ENCODE results near the gene ACCS.

The ACCS gene, protein sequence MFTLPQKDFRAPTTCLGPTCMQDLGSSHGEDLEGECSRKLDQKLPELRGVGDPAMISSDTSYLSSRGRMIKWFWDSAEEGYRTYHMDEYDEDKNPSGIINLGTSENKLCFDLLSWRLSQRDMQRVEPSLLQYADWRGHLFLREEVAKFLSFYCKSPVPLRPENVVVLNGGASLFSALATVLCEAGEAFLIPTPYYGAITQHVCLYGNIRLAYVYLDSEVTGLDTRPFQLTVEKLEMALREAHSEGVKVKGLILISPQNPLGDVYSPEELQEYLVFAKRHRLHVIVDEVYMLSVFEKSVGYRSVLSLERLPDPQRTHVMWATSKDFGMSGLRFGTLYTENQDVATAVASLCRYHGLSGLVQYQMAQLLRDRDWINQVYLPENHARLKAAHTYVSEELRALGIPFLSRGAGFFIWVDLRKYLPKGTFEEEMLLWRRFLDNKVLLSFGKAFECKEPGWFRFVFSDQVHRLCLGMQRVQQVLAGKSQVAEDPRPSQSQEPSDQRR

GRCh38 chr11:44065841-44066731 is at the start of gene ACCS:
TSS of gene ACCS (plus strand) at chr11:44066270. CDS start at chr11:44067628, 1,358 bp downstream.
- peak within 1 kb of the TSS; percentile 88 for H3K27ac Mint-ChIP-seq
- peaks cover 25% of the 10 kb centered on the region for H3K4me1 Mint-ChIP-seq (ENCODE audit: low read depth)
- no peaks in the 10 kb centered on the region for H3K27me3 Mint-ChIP-seq
- H3K4me3 Mint-ChIP-seq, result peak within 1 kb of the TSS; percentile 84
- H3K9me3 Mint-ChIP-seq, result no peaks in the 10 kb centered on the region
- H3K36me3 Mint-ChIP-seq (ENCODE audit: low read depth), result no peaks in the 10 kb centered on the region

GRCh38 chr11:44016546-44017442 is 49.3 kb upstream of the ACCS start:
- Mint-ChIP-seq H3K4me3 (no peak overlapping the region), H3K27me3 (peaks cover 15% of the 10 kb centered on the region), H3K4me1 (ENCODE audit: low read depth) (no peaks in the 10 kb centered on the region), H3K27ac (no peak overlapping the region), H3K36me3 (ENCODE audit: low read depth) (no peaks in the 10 kb centered on the region), H3K9me3 (no peaks in the 10 kb centered on the region)

- H3K27me3 Mint-ChIP-seq, result peaks cover 22% of the 10 kb centered on the region
- H3K9me3 Mint-ChIP-seq, result no peaks in the 10 kb centered on the region
- no peak overlapping the region for H3K4me3 Mint-ChIP-seq
- no peaks in the 10 kb centered on the region for H3K4me1 Mint-ChIP-seq (ENCODE audit: low read depth)
- H3K27ac Mint-ChIP-seq, result no peak overlapping the region
- H3K36me3 Mint-ChIP-seq (ENCODE audit: low read depth), result no peaks in the 10 kb centered on the region
Observed at GRCh38 chr11:44017443-44018126, 48.5 kb upstream of the ACCS start.

- H3K36me3 Mint-ChIP-seq (ENCODE audit: low read depth), result no peaks in the 10 kb centered on the region
- H3K27ac Mint-ChIP-seq, result no peak overlapping the region
- no peaks in the 10 kb centered on the region for H3K9me3 Mint-ChIP-seq
- H3K27me3 Mint-ChIP-seq, result peaks cover 23% of the 10 kb centered on the region
- no peaks in the 10 kb centered on the region for H3K4me1 Mint-ChIP-seq (ENCODE audit: low read depth)
- H3K4me3 Mint-ChIP-seq, result no peak overlapping the region
Observed at GRCh38 chr11:44018127-44018521, 47.9 kb upstream of the ACCS start.

GRCh38 chr11:44018829-44019228 is 47.2 kb upstream of the ACCS start:
- Mint-ChIP-seq H3K36me3 (ENCODE audit: low read depth) (no peaks in the 10 kb centered on the region), H3K9me3 (no peaks in the 10 kb centered on the region), H3K27me3 (peaks cover 26% of the 10 kb centered on the region), H3K27ac (no peak overlapping the region), H3K4me3 (no peak overlapping the region), H3K4me1 (ENCODE audit: low read depth) (no peaks in the 10 kb centered on the region)

- Mint-ChIP-seq H3K27ac (no peak overlapping the region), H3K9me3 (peaks cover 5% of the 10 kb centered on the region), H3K4me3 (no peak overlapping the region), H3K4me1 (ENCODE audit: low read depth) (no peaks in the 10 kb centered on the region), H3K27me3 (peaks cover 48% of the 10 kb centered on the region), H3K36me3 (ENCODE audit: low read depth) (no peaks in the 10 kb centered on the region)
Observed at GRCh38 chr11:44024977-44025376, 41.1 kb upstream of the ACCS start.

DNA sequence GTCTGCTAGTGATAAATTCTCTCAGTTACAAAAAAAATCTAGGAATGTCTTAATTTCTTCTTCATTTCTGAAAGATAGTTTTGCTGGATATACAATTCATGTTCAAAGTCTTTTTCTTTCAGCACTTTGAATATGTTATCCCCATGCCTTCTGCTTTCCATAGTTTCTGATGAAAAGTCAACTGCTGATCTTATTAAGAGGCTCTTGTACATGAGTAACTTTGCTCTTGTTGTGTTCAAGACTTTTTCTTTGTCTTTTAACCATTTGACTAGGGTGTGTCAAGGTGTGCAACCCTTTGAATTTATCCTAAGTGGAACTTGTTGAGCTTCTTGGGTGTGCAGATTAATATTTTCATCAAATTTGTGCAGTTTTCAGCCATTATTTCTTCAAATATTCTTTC is 40.3 kb upstream of the ACCS start:
- H3K9me3 Mint-ChIP-seq, result peaks cover 5% of the 10 kb centered on the region
- H3K27ac Mint-ChIP-seq, result no peak overlapping the region
- no peak overlapping the region for H3K4me3 Mint-ChIP-seq
- no peaks in the 10 kb centered on the region for H3K36me3 Mint-ChIP-seq (ENCODE audit: low read depth)
- H3K4me1 Mint-ChIP-seq (ENCODE audit: low read depth), result no peaks in the 10 kb centered on the region
- H3K27me3 Mint-ChIP-seq, result peaks cover 53% of the 10 kb centered on the region

DNA sequence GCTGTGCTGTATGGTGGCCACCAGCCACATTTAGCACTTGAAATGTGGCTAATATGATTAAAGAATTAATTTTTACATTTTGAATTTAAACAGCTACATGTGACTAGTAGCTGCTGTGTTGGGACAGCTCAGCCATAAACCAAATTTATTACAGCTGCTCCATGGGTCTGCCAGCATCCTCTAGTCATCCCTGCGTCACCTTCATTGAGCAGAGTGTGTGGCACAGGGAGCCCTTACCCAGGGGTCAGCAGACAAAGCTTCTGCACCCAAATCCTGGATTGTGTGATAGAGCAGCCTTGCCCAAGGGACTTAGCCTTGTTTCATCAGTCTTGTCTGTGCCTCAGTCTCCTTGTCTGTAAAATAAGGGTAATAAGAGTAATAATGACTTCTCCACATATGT is 37.7 kb upstream of the ACCS start:
- Mint-ChIP-seq H3K27me3 (peaks cover 49% of the 10 kb centered on the region), H3K36me3 (ENCODE audit: low read depth) (no peaks in the 10 kb centered on the region), H3K27ac (no peak overlapping the region), H3K4me1 (ENCODE audit: low read depth) (no peaks in the 10 kb centered on the region), H3K9me3 (peaks cover 5% of the 10 kb centered on the region), H3K4me3 (no peak overlapping the region)

DNA sequence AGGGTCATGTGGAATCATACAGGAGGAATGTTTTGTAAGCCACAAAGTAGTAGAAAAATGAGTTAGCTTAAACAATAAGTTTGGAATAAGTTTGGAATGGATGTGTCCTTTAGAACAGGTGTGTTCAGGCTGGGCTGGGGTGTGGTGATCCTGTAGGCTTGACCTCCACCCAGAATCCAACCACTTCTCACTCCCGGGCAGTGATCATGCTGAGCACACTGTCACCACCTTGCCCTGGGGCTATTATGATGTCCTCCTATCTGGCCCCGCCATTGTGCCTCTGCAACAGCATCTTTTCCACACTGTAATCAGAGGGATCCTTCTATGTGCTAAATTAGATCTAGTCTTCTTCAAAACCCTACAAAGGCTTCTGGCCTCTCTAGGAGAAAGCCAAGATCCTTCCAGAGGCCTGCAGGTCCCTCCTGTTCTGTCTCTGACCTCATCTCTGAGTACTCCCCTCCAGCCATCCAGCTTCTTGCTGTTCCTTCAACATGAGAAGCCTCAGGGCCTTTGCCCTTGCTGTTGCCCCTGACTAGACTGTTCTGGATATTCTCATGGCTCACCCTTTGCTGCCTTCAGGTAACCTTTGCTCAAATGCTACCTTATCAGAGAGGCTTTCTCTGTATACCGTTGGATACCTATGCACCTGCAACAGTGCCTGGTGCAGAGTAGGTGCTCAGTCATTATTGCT is 37.1 kb upstream of the ACCS start:
- H3K27ac Mint-ChIP-seq, result no peak overlapping the region
- H3K4me1 Mint-ChIP-seq (ENCODE audit: low read depth), result no peaks in the 10 kb centered on the region
- no peaks in the 10 kb centered on the region for H3K36me3 Mint-ChIP-seq (ENCODE audit: low read depth)
- H3K9me3 Mint-ChIP-seq, result peaks cover 5% of the 10 kb centered on the region
- H3K4me3 Mint-ChIP-seq, result no peak overlapping the region
- peaks cover 45% of the 10 kb centered on the region for H3K27me3 Mint-ChIP-seq

GRCh38 chr11:44029507-44029845 is 36.6 kb upstream of the ACCS start:
- Mint-ChIP-seq H3K27me3 (peaks cover 42% of the 10 kb centered on the region), H3K4me1 (ENCODE audit: low read depth) (no peaks in the 10 kb centered on the region), H3K27ac (no peak overlapping the region), H3K4me3 (no peak overlapping the region), H3K36me3 (ENCODE audit: low read depth) (no peaks in the 10 kb centered on the region), H3K9me3 (peaks cover 5% of the 10 kb centered on the region)

DNA sequence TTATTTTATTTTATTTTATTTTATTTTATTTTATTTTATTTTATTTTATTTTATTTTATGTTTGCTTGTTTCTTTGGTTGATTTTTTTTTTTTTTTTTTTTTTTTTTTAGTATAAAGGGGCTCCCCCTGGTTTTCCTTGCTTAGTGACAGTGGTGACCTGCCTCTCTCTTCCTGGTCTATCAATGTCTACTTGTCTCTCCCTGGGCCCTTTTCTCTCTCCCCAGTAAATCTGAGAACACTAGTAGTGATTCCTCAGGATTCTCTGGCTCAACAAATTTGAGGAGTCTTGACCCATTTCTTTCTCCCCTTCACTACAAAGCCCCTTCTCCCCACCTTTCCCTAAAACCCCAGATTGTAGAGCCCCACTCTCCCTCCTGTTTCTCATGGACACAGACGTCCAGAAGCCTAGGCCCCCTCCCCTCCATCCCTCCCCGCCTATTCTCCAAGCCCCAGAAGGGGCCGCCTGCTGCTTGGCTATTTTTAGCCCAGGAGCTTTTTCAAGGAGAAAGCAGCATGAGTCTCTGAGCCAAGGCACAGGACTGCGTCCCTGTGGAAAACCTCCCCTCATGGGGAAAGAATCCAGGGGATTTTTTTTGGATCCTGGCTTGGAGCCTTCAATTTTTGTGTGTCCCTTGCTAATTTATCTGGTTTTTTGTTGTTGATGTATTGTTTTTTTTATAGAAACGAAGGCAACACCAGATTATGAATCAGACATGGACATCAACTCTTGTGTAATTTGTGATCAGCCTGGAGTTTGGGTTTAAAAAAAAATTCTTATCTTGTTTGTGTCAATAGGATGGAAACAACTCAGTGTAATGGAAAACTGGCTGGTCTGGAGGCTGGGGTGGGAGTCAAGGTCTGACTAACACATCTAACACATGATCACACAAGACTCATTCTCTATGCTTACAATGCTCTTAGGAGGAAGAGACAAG is 35.8 kb upstream of the ACCS start:
- Mint-ChIP-seq H3K36me3 (ENCODE audit: low read depth) (no peaks in the 10 kb centered on the region), H3K4me3 (no peak overlapping the region), H3K27me3 (peaks cover 42% of the 10 kb centered on the region), H3K27ac (no peak overlapping the region), H3K4me1 (ENCODE audit: low read depth) (no peaks in the 10 kb centered on the region), H3K9me3 (peaks cover 5% of the 10 kb centered on the region)

DNA sequence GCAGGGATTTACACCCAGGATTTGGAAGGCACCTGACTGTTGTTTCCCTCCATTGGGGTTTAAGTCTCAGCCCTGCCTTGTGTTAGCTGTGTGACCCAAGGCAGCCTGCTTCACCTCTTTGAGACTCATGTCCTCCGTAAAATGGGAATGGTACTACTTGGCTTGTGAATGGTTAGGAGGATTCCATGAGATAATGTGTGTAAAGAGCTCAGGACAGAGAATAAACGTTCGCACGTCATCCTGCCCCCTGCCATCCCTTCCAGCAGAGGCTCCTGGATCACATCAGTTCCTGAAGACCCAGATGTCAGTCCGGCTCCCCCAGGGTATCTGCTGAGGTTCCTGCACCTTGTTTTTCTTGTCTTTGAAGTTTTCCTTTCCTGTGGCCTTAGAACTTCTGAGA is 35.1 kb upstream of the ACCS start:
- Mint-ChIP-seq H3K4me3 (no peak overlapping the region), H3K27me3 (peaks cover 39% of the 10 kb centered on the region), H3K27ac (no peak overlapping the region), H3K36me3 (ENCODE audit: low read depth) (no peaks in the 10 kb centered on the region), H3K9me3 (peaks cover 3% of the 10 kb centered on the region), H3K4me1 (ENCODE audit: low read depth) (no peaks in the 10 kb centered on the region)

DNA sequence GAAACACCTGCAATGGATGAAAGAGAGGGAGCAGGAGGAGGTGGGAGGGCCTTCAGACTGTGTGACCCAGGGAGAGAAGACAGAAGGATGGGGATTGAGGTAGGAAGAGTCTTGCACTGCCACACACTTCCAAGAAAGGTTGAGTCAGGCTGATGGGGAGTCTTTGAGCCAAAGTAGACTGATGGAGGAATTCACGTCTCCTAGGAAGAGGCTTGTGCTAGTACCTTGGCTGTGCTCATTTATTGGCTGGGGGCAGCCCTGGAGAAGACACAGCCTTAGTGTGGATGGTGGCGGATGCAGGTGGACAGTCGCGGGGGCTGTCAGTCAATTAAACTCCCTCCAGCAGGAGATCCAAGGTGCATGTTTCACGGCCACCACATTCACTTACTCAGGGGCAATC is 34.5 kb upstream of the ACCS start:
- Mint-ChIP-seq H3K36me3 (ENCODE audit: low read depth) (no peaks in the 10 kb centered on the region), H3K27ac (no peak overlapping the region), H3K4me3 (no peak overlapping the region), H3K27me3 (peaks cover 34% of the 10 kb centered on the region), H3K4me1 (ENCODE audit: low read depth) (no peaks in the 10 kb centered on the region), H3K9me3 (no peaks in the 10 kb centered on the region)
